Coronary artery (tissue), 2 donors: ENCODE results near the gene CPO.

ENCODE experiments used
- DNase-seq: peaks from one replicate; pipeline ENCODE4 v3.0.0-alpha.2; 2017; ENCODE audit warnings: low spot score
- H3K27ac ChIP-seq, 2 donors: fragments of 200-600 bp; sonication (generic); one replicate each; pipeline ENCODE4 v1.5.1; 2016 to 2019
- H3K4me3 ChIP-seq: fragments of 200-600 bp; sonication (generic); 2 replicates; pipeline ENCODE4 v1.5.1; 2016; ENCODE audit warnings: mild to moderate bottlenecking, moderate library complexity
- TF ChIP-seq, protein P1 (sequence below): fragments of 200-600 bp; sonication (generic); IDR thresholded peaks from one replicate; pipeline ENCODE4 v1.5.1; 2019; ENCODE audit warnings: antibody characterized with exemption

CPO gene, protein sequence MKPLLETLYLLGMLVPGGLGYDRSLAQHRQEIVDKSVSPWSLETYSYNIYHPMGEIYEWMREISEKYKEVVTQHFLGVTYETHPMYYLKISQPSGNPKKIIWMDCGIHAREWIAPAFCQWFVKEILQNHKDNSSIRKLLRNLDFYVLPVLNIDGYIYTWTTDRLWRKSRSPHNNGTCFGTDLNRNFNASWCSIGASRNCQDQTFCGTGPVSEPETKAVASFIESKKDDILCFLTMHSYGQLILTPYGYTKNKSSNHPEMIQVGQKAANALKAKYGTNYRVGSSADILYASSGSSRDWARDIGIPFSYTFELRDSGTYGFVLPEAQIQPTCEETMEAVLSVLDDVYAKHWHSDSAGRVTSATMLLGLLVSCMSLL

DNA sequence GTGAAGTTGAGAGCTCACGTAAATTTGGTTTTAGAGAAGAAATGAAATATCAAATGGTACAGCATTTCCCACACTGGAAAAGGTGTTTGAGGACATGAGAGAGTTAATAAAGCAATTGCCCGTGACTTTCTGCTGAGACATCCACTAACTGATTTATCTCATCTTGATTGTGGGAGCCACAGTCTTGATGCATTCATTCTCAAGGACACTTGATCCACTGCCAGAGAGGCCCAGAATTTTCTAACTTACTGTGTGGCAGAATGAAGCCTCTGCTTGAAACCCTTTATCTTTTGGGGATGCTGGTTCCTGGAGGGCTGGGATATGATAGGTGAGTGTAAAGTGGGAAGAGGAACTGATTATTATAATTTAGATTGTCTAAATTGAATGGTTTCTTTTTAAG lies at the start of gene CPO:
Gene CPO, plus strand, starts transcription at position 179 of the 400 bp plus-strand sequence. Its CDS starts 82 bp downstream, at position 261.
- no peak within 1 kb of the TSS for H3K4me3 ChIP-seq

DNA sequence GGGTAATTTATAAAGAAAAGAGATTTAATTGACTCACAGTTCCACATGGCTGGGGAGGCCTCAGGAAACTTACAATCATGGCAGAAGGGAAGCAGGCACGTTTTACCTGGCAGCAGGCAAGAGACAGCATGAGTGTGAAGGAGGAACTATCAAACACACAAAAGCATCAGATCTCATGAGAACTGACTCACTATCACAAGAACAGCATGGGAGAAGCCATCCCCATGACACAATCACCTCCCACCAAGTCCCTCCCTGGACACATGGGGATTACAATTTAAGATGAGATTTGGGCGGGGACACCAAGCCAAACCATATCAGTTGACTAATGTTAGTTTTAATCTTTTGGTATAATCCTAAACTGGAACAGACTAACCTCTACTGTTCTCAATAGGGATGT lies 49.1 kb upstream of the CPO start:
- H3K27ac ChIP-seq, result no peak overlapping the region
- TF ChIP-seq, protein P1, sequence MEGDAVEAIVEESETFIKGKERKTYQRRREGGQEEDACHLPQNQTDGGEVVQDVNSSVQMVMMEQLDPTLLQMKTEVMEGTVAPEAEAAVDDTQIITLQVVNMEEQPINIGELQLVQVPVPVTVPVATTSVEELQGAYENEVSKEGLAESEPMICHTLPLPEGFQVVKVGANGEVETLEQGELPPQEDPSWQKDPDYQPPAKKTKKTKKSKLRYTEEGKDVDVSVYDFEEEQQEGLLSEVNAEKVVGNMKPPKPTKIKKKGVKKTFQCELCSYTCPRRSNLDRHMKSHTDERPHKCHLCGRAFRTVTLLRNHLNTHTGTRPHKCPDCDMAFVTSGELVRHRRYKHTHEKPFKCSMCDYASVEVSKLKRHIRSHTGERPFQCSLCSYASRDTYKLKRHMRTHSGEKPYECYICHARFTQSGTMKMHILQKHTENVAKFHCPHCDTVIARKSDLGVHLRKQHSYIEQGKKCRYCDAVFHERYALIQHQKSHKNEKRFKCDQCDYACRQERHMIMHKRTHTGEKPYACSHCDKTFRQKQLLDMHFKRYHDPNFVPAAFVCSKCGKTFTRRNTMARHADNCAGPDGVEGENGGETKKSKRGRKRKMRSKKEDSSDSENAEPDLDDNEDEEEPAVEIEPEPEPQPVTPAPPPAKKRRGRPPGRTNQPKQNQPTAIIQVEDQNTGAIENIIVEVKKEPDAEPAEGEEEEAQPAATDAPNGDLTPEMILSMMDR, result no peak
- H3K4me3 ChIP-seq, result no peak overlapping the region
- DNase-seq, result no peak

More for the DNA sequence above, at the start of gene CPO:
- TF ChIP-seq, protein P1, result no peak
- no peak within 1 kb of the TSS for H3K27ac ChIP-seq
- DNase-seq, result no peak

DNA sequence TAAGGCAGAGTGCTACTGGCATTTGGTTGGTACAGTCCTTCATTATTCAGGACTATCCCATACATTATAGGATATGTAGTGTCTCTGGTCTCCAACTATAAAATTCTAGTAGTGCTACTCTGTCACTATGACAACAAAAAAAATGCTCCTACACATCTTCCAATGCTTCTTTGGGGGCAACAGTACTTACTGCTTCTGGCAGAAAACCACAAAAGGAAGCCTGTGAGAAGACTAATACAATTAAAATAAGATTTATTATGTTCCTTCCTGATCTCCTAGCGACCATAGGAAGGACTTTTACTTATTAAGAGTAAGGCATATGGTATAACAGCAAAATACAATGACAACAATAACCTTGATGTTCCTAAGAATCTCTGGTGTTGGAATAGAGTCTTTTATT lies 48.4 kb upstream of the CPO start:
- H3K27ac ChIP-seq, result no peak overlapping the region
- H3K4me3 ChIP-seq, result no peak overlapping the region
- DNase-seq, result no peak
- TF ChIP-seq, protein P1, result no peak

DNA sequence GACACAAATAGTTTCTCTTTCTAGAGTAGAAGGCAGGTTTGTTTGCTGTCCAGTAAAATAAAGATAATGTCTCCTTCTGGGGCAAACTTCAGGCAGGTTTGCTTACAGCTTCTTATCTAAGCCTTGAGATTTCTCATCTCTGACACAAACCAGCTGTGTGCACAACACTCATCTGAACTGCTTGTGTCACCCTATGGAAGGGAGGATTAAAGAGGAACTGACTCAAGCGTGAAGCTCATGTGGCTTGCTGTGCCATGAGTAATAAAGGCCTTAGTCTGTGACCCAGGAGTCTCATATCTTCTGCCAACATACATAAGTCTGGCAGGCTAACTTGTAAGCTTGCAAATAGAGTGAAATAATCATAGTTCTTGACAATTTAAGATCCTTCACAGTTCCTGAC lies 24.2 kb upstream of the CPO start:
- no peak overlapping the region for H3K27ac ChIP-seq
- H3K4me3 ChIP-seq, result no peak overlapping the region
- TF ChIP-seq, protein P1, result no peak
- no peak for DNase-seq

DNA sequence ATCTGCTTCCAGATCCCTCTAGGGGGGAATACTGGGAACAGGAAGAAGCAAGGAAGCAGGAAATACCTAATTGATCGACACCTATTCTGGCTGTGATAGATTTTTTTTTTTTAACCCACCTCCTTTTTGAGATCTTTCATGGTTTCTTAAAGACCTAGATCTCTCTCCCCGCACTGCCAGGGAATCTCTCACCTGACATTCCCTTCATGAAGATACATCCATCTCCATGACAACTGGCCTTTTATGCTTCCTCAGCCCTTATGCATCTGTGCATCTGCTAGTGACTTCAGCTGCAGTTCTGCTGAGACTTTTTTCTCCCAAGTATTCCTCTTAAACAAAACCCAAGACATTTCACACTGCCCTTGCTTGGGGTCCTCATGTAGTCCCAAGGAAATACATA lies 21.1 kb upstream of the CPO start:
- TF ChIP-seq, protein P1, result no peak
- H3K27ac ChIP-seq, result no peak overlapping the region
- no peak overlapping the region for H3K4me3 ChIP-seq
- DNase-seq, result no peak

DNA sequence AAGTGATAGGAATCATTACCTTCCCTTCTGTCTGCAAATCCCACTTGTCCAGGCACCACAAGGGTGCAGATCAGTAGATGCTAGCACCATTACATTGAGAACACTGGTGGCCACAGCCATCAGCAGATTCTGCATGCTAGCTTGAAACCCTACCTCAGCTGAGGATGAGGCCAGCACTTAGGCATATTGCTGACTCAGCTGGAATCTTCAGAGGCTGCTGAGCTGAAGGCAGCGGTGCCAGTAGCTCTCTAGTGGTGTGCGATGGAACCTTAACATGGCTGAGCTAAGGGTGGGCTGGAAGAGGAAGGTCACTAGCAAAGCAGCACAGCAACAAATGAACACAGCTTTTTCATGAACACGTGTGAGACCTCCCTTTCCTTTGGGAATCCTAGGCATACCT lies 19.0 kb upstream of the CPO start:
- Histone ChIP-seq H3K27ac (no peak overlapping the region), H3K4me3 (no peak overlapping the region)
- DNase-seq, result no peak
- TF ChIP-seq, protein P1, result no peak

DNA sequence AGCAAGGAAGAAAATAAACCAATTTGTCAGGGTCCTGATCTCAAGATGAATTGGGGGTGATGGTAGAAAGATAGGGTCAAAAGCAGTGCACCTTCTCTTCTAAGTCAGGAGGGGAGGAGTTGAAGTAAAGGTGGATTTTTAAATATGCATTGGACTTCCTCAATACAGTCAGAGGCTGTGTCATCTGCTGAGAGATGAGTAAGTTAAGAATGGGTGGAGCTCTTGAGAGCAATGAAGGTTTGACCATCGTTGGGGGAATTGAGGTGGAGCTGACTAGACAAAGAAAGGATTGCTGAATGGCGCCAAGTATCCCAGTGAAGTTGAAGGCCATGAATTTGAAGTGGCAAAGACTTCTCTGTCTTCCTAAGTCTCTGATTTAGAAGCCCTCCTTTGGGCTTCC lies 18.4 kb upstream of the CPO start:
- no peak overlapping the region for H3K4me3 ChIP-seq
- TF ChIP-seq, protein P1, result no peak
- H3K27ac ChIP-seq, result no peak overlapping the region
- DNase-seq, result no peak
